NCI-H1930 (cell line): ENCODE results near the gene ZNF585A.
"Not testable (repeated sequence)": the region's sequence is repeated elsewhere in the genome, so short reads cannot be mapped to it uniquely, and the experiment has no call there.

Source experiments
- DNase-seq, 2 experiments: peaks; one replicate each; lab custom pipeline; 2025; lab: John Stamatoyannopoulos, UW

Gene ZNF585A

GRCh38 chr19:37172368-37173366 is at the start of gene ZNF585A:
Gene ZNF585A, minus strand, starts transcription at chr19:37172695. Its CDS starts 2,785 bp downstream, at chr19:37169910.
- DNase-seq, result peak; percentile 96 to 97

- DNase-seq, result no peak
These were observed 48.6 kb upstream of the ZNF585A start for GRCh38 chr19:37221136-37221535.

GRCh38 chr19:37220383-37220782 is 47.9 kb upstream of the ZNF585A start:
- DNase-seq, result no peak

- DNase-seq, result no peak
These were observed 46.1 kb upstream of the ZNF585A start for GRCh38 chr19:37218592-37218935.

- DNase-seq, result peak; percentile 88 to 89
These were observed 45.5 kb upstream of the ZNF585A start, which contains the start of gene ZNF383 for GRCh38 chr19:37217775-37218591. Gene ZNF383, plus strand, starts transcription at chr19:37218214. Its CDS starts 12,240 bp downstream, at chr19:37230454.

- no peak for DNase-seq
These were observed 44.9 kb upstream of the ZNF585A start for GRCh38 chr19:37217480-37217774.

- DNase-seq, result no peak
These were observed 25.3 kb upstream of the ZNF585A start for GRCh38 chr19:37197768-37198167.

- DNase-seq, result not testable (repeated sequence)
These were observed 24.6 kb upstream of the ZNF585A start for GRCh38 chr19:37197115-37197514.

- DNase-seq, result not testable (repeated sequence)
These were observed 22.8 kb upstream of the ZNF585A start for GRCh38 chr19:37195248-37195647.

- not testable (repeated sequence) for DNase-seq
These were observed 13.6 kb upstream of the ZNF585A start for GRCh38 chr19:37186071-37186470.

GRCh38 chr19:37165635-37166034 is 6.9 kb downstream of the ZNF585A start:
- no peak for DNase-seq

- DNase-seq, result no peak
These were observed 12.3 kb downstream of the ZNF585A start for GRCh38 chr19:37160153-37160552.

GRCh38 chr19:37148214-37148613 is 24.3 kb downstream of the ZNF585A start:
- no peak for DNase-seq

- DNase-seq, result no peak
These were observed 36.4 kb downstream of the ZNF585A start for GRCh38 chr19:37136111-37136510.

- DNase-seq, result no peak
These were observed 43.7 kb downstream of the ZNF585A start for GRCh38 chr19:37128821-37129177.

GRCh38 chr19:37127999-37128820 is 44.3 kb downstream of the ZNF585A start:
- no peak for DNase-seq

GRCh38 chr19:37122093-37122492 is 50.4 kb downstream of the ZNF585A start:
- DNase-seq, result not testable (repeated sequence)

- DNase-seq, result no peak
These were observed 58.5 kb downstream of the ZNF585A start for GRCh38 chr19:37114001-37114400.

- not testable (repeated sequence) for DNase-seq
These were observed 60.7 kb downstream of the ZNF585A start for GRCh38 chr19:37111753-37112152.

GRCh38 chr19:37104135-37104534 is 68.4 kb downstream of the ZNF585A start:
- DNase-seq, result not testable (repeated sequence)

GRCh38 chr19:37098570-37098969 is 73.9 kb downstream of the ZNF585A start:
- DNase-seq, result no peak

- DNase-seq, result no peak
These were observed 76.6 kb downstream of the ZNF585A start for GRCh38 chr19:37095859-37096258.
